ENCODE results near the gene LRRC14B.

DNA sequence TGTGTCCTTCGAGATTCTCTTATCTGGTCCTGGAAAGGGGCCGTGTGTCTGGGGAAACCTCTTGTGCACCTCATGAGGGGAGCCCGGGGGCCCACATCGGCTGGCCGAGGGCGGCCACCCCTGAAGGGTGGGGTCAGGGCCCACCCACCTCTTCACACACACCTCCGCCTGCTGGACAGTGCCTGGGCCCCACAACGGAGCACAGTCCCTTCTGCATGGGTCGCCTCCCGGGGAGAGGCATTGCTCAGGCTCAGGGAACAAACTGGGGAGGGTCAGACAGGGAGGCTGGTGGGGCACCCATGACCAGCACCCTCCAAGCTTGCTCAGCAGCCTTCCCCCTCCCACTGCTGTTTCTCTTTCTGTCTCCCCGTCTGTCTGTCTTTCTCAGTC lies 1.3 kb upstream of the LRRC14B start:
- TF ChIP-seq, protein P1, sequence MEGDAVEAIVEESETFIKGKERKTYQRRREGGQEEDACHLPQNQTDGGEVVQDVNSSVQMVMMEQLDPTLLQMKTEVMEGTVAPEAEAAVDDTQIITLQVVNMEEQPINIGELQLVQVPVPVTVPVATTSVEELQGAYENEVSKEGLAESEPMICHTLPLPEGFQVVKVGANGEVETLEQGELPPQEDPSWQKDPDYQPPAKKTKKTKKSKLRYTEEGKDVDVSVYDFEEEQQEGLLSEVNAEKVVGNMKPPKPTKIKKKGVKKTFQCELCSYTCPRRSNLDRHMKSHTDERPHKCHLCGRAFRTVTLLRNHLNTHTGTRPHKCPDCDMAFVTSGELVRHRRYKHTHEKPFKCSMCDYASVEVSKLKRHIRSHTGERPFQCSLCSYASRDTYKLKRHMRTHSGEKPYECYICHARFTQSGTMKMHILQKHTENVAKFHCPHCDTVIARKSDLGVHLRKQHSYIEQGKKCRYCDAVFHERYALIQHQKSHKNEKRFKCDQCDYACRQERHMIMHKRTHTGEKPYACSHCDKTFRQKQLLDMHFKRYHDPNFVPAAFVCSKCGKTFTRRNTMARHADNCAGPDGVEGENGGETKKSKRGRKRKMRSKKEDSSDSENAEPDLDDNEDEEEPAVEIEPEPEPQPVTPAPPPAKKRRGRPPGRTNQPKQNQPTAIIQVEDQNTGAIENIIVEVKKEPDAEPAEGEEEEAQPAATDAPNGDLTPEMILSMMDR (IDR thresholded peaks at IDR 0.05; ENCODE audit: low read depth, low read length, missing input control), result no peak
- TF ChIP-seq FOXA1 (IDR thresholded peaks at IDR 0.05) (no peak), TAF1 (conservative IDR thresholded peaks at IDR 0.05) (no peak), EGR1 (IDR thresholded peaks at IDR 0.05; ENCODE audit: low read depth in 2 of 2) (no peak), HNF4A (conservative IDR thresholded peaks at IDR 0.05) (no peak), SP1 (IDR thresholded peaks at IDR 0.05) (no peak), YY1 (IDR thresholded peaks at IDR 0.05) (no peak), RXRA (IDR thresholded peaks at IDR 0.05) (no peak), NR2F2 (IDR thresholded peaks at IDR 0.05) (no peak), JUND (IDR thresholded peaks at IDR 0.05) (no peak)
- TF ChIP-seq, protein P2, sequence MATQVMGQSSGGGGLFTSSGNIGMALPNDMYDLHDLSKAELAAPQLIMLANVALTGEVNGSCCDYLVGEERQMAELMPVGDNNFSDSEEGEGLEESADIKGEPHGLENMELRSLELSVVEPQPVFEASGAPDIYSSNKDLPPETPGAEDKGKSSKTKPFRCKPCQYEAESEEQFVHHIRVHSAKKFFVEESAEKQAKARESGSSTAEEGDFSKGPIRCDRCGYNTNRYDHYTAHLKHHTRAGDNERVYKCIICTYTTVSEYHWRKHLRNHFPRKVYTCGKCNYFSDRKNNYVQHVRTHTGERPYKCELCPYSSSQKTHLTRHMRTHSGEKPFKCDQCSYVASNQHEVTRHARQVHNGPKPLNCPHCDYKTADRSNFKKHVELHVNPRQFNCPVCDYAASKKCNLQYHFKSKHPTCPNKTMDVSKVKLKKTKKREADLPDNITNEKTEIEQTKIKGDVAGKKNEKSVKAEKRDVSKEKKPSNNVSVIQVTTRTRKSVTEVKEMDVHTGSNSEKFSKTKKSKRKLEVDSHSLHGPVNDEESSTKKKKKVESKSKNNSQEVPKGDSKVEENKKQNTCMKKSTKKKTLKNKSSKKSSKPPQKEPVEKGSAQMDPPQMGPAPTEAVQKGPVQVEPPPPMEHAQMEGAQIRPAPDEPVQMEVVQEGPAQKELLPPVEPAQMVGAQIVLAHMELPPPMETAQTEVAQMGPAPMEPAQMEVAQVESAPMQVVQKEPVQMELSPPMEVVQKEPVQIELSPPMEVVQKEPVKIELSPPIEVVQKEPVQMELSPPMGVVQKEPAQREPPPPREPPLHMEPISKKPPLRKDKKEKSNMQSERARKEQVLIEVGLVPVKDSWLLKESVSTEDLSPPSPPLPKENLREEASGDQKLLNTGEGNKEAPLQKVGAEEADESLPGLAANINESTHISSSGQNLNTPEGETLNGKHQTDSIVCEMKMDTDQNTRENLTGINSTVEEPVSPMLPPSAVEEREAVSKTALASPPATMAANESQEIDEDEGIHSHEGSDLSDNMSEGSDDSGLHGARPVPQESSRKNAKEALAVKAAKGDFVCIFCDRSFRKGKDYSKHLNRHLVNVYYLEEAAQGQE (IDR thresholded peaks at IDR 0.05), result no peak
- TF ChIP-seq, protein P3, sequence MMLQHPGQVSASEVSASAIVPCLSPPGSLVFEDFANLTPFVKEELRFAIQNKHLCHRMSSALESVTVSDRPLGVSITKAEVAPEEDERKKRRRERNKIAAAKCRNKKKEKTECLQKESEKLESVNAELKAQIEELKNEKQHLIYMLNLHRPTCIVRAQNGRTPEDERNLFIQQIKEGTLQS (IDR thresholded peaks at IDR 0.05), result no peak

All from liver (tissue), 3 donors.